ENCODE results near the gene TMEM50A. TPM values are rescaled to one million over a fixed set of nuclear protein-coding genes. Genes with fewer than 3 reads are reported as not detected.
"Not testable (repeated sequence)": the region's sequence is repeated elsewhere in the genome, so short reads cannot be mapped to it uniquely, and the experiment has no call there.

TMEM50A gene
- total RNA-seq, 1 experiment from 2014 or later, result 72.7 TPM

GRCh38 chr1:25361901-25362300 lies 23.8 kb downstream of the TMEM50A start:
- H3K27me3 Mint-ChIP-seq (ENCODE audit: unreplicated experiment), result no peaks in the 10 kb centered on the region
- no peaks in the 10 kb centered on the region for H3K9me3 Mint-ChIP-seq (ENCODE audit: low read depth, unreplicated experiment)
- intact Hi-C loops (cut with micrococcal nuclease; ENCODE audit: unreplicated experiment), result no loop called here
- no peak for TF ChIP-seq CTCF (IDR thresholded peaks at IDR 0.05; ENCODE audit: unreplicated experiment)
- no peak for DNase-seq
- CTCF ChIA-PET, result no interaction called here
- no peaks in the 10 kb centered on the region for H3K4me1 Mint-ChIP-seq (ENCODE audit: low read depth, unreplicated experiment)
- BruUV-seq (replicated peaks), result TSS peak; percentile 67
- peaks cover 6% of the 10 kb centered on the region for H3K36me3 Mint-ChIP-seq (ENCODE audit: insufficient read depth, unreplicated experiment)
- no peak overlapping the region for H3K4me3 Mint-ChIP-seq (ENCODE audit: low read depth, unreplicated experiment)
- no peak overlapping the region for H3K27ac Mint-ChIP-seq (ENCODE audit: unreplicated experiment)

DNA sequence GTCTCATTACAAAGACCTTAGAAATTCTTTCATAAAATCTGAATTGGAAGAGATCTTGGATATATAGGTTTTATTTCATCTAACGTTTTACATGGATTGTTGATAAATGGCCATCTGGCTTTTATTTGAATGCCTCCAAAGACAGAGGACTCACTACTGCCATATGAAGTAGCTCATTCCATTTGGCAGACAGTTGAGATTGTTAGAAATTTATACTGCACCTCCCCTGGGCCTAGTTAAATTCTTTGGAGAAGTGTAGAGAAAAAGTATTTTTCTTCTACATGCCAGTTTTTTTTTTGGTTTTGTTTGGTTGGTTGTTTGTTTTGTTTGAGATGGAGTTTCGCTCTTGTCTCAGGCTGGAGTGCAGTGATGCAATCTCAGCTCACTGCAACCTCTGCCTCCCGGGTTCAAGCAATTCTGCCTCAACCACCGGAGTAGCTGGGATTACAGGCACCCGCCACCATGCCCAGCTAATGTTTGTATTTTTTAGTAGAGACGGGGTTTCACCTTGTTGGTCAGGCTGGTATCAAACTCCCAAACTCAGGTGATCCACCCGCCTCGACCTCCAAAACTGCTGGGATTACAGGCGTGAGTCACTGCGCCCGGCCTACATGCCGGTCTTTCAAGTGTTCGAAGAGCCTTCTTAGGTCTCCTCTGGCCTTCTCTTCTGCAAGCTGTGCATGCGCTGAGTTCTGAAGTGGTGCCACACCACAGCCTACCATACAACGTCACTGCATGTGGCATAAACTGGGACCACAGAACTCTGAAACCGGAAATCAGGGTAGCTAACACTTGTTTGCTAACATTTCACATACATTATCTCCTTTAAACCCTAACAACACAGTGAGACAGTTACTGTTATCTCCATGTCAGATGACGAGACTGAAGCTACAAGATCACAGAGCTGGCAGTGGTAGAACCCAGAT lies 24.8 kb downstream of the TMEM50A start:
- DNase-seq; H3K36me3 Mint-ChIP-seq (ENCODE audit: insufficient read depth, unreplicated experiment); CTCF ChIA-PET; H3K27ac Mint-ChIP-seq (ENCODE audit: unreplicated experiment); H3K9me3 Mint-ChIP-seq (ENCODE audit: low read depth, unreplicated experiment); H3K27me3 Mint-ChIP-seq (ENCODE audit: unreplicated experiment); H3K4me3 Mint-ChIP-seq (ENCODE audit: low read depth, unreplicated experiment); H3K4me1 Mint-ChIP-seq (ENCODE audit: low read depth, unreplicated experiment); intact Hi-C loops (cut with micrococcal nuclease; ENCODE audit: unreplicated experiment); BruUV-seq (replicated peaks): not testable (repeated sequence)

DNA sequence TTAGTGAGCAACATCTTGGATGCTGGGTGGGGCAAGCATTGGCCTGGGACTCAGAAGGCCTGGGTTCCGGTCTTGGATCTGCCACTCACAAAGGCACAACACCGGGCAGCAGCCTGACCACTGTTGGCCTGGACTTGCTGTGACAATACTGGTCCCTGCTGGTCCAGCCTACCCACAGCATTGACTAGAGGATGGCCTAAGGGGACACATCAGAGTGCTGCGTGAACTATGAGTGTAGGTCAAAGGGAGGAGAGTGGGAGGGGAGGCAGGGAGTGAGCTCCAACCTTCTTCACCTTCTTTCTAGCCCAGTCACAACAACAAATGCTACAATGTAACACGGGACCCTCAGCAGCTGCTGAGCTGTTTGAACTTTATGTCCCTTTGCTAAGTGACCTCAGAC lies 31.1 kb downstream of the TMEM50A start:
- no peak overlapping the region for H3K27ac Mint-ChIP-seq (ENCODE audit: unreplicated experiment)
- no peaks in the 10 kb centered on the region for H3K9me3 Mint-ChIP-seq (ENCODE audit: low read depth, unreplicated experiment)
- H3K4me1 Mint-ChIP-seq (ENCODE audit: low read depth, unreplicated experiment), result no peaks in the 10 kb centered on the region
- H3K4me3 Mint-ChIP-seq (ENCODE audit: low read depth, unreplicated experiment), result no peak overlapping the region
- TF ChIP-seq CTCF (IDR thresholded peaks at IDR 0.05; ENCODE audit: unreplicated experiment), result no peak
- intact Hi-C loops (cut with micrococcal nuclease; ENCODE audit: unreplicated experiment), result no loop called here
- H3K36me3 Mint-ChIP-seq (ENCODE audit: insufficient read depth, unreplicated experiment), result no peaks in the 10 kb centered on the region
- H3K27me3 Mint-ChIP-seq (ENCODE audit: unreplicated experiment), result no peaks in the 10 kb centered on the region
- CTCF ChIA-PET, result no interaction called here
- no TSS peak for BruUV-seq (replicated peaks)
- no peak for DNase-seq

- H3K27ac Mint-ChIP-seq (ENCODE audit: unreplicated experiment); H3K36me3 Mint-ChIP-seq (ENCODE audit: insufficient read depth, unreplicated experiment); BruUV-seq (replicated peaks); H3K4me3 Mint-ChIP-seq (ENCODE audit: low read depth, unreplicated experiment); intact Hi-C loops (cut with micrococcal nuclease; ENCODE audit: unreplicated experiment); H3K27me3 Mint-ChIP-seq (ENCODE audit: unreplicated experiment); H3K4me1 Mint-ChIP-seq (ENCODE audit: low read depth, unreplicated experiment); DNase-seq; CTCF ChIA-PET; H3K9me3 Mint-ChIP-seq (ENCODE audit: low read depth, unreplicated experiment): not testable (repeated sequence)
Measured at GRCh38 chr1:25369691-25370271, 31.6 kb downstream of the TMEM50A start.

GRCh38 chr1:25371757-25372156 lies 33.6 kb downstream of the TMEM50A start:
- H3K27me3 Mint-ChIP-seq (ENCODE audit: unreplicated experiment); intact Hi-C loops (cut with micrococcal nuclease; ENCODE audit: unreplicated experiment); H3K9me3 Mint-ChIP-seq (ENCODE audit: low read depth, unreplicated experiment); H3K4me3 Mint-ChIP-seq (ENCODE audit: low read depth, unreplicated experiment); H3K4me1 Mint-ChIP-seq (ENCODE audit: low read depth, unreplicated experiment); DNase-seq; BruUV-seq (replicated peaks); H3K36me3 Mint-ChIP-seq (ENCODE audit: insufficient read depth, unreplicated experiment); CTCF ChIA-PET; H3K27ac Mint-ChIP-seq (ENCODE audit: unreplicated experiment): not testable (repeated sequence)

- DNase-seq; H3K9me3 Mint-ChIP-seq (ENCODE audit: low read depth, unreplicated experiment); CTCF ChIA-PET; H3K36me3 Mint-ChIP-seq (ENCODE audit: insufficient read depth, unreplicated experiment); H3K27ac Mint-ChIP-seq (ENCODE audit: unreplicated experiment); intact Hi-C loops (cut with micrococcal nuclease; ENCODE audit: unreplicated experiment); H3K4me1 Mint-ChIP-seq (ENCODE audit: low read depth, unreplicated experiment); H3K4me3 Mint-ChIP-seq (ENCODE audit: low read depth, unreplicated experiment); BruUV-seq (replicated peaks): not testable (repeated sequence)
- peaks cover 17% of the 10 kb centered on the region for H3K27me3 Mint-ChIP-seq (ENCODE audit: unreplicated experiment)
Measured at GRCh38 chr1:25378367-25378766, 40.2 kb downstream of the TMEM50A start.

GRCh38 chr1:25382543-25382942 lies 44.4 kb downstream of the TMEM50A start:
- peaks cover 33% of the 10 kb centered on the region for H3K27me3 Mint-ChIP-seq (ENCODE audit: unreplicated experiment)
- BruUV-seq (replicated peaks); H3K4me3 Mint-ChIP-seq (ENCODE audit: low read depth, unreplicated experiment); CTCF ChIA-PET; H3K9me3 Mint-ChIP-seq (ENCODE audit: low read depth, unreplicated experiment); H3K36me3 Mint-ChIP-seq (ENCODE audit: insufficient read depth, unreplicated experiment); DNase-seq; H3K4me1 Mint-ChIP-seq (ENCODE audit: low read depth, unreplicated experiment); intact Hi-C loops (cut with micrococcal nuclease; ENCODE audit: unreplicated experiment); H3K27ac Mint-ChIP-seq (ENCODE audit: unreplicated experiment): not testable (repeated sequence)

DNA sequence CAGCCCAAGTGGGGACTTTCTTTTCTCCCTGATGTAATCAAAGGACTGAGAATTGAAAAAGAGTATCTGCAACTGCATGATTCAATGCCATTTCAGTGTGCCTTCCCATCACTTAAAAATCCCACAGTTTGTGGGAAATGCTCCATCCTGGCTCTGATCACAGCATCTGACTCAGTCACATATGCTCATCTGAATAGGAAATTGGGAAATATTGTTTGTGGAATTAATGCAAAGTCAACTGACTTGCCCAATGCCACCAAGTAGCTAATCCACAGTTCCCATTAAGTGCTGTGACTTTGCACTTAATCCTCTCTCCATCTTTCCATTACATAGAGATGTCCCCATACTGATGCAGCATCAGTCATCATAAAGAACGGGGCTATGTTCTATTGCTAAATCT lies 45.0 kb downstream of the TMEM50A start:
- CTCF ChIA-PET; intact Hi-C loops (cut with micrococcal nuclease; ENCODE audit: unreplicated experiment); H3K36me3 Mint-ChIP-seq (ENCODE audit: insufficient read depth, unreplicated experiment); H3K9me3 Mint-ChIP-seq (ENCODE audit: low read depth, unreplicated experiment); H3K4me1 Mint-ChIP-seq (ENCODE audit: low read depth, unreplicated experiment); H3K4me3 Mint-ChIP-seq (ENCODE audit: low read depth, unreplicated experiment); DNase-seq; BruUV-seq (replicated peaks); H3K27ac Mint-ChIP-seq (ENCODE audit: unreplicated experiment): not testable (repeated sequence)
- H3K27me3 Mint-ChIP-seq (ENCODE audit: unreplicated experiment), result peaks cover 31% of the 10 kb centered on the region
